8988T (cell line): ENCODE data around the gene DGKH.
"Not testable (repeated sequence)": the region's sequence is repeated elsewhere in the genome, so short reads cannot be mapped to it uniquely, and the experiment has no call there.

ENCODE experiments used
- DNase-seq: peaks from one replicate; pipeline ENCODE4 v3.0.0; 2011

DGKH gene

GRCh38 chr13:42170029-42170428 lies 121.6 kb downstream of the DGKH start:
- DNase-seq = no peak

- DNase-seq = no peak
These were observed 125.4 kb downstream of the DGKH start for GRCh38 chr13:42173789-42174343.

- DNase-seq = no peak
These were observed 126.1 kb downstream of the DGKH start for GRCh38 chr13:42174344-42175162.

DNA sequence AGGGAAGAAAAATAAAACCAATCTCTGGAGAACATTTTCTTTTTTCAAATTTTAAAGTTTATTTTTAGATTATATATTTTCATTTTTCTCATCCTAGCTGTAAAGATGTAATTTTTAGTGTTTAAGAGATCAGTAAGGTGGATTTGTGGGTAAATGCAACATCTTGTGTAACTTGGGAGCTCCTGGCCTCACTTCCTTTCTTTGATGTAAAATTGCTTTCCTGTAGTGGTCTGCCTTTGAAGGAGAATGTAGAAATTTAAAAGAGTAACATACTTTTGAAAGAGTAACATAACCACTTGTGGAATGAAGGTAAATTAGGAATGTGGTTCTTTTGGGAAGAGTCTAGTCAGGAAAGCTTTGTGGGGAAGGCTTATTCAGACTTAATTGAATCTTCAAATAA lies 127.8 kb downstream of the DGKH start:
- no peak for DNase-seq

GRCh38 chr13:42177189-42177588 lies 128.7 kb downstream of the DGKH start:
- DNase-seq = no peak

DNA sequence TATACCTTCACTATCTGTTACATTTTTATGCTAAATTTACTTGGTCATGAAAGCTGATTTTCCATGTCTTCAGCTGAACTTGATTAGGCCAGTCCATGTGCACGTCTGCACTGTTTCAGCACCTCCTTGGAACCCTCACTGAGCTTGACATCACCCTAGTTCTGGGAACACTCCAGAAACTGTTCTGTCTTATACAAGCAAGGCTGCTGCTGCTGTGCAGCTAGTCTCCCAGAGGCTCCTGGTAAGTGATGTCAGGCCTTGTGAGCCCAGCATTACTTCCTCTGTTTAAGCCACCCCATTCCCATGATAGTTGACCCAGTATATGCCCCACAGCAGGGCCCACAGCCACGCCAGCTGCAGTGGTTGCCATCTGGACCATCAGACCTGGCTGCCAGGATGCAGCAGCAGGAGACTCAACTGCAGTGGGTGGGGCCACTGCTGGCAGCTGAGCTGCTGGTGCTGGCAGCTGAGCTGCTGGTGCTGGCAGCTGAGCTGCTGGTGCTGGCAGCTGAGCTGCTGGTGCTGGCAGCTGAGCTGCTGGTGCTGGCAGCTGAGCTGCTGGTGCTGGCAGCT lies 133.0 kb downstream of the DGKH start:
- no peak for DNase-seq

DNA sequence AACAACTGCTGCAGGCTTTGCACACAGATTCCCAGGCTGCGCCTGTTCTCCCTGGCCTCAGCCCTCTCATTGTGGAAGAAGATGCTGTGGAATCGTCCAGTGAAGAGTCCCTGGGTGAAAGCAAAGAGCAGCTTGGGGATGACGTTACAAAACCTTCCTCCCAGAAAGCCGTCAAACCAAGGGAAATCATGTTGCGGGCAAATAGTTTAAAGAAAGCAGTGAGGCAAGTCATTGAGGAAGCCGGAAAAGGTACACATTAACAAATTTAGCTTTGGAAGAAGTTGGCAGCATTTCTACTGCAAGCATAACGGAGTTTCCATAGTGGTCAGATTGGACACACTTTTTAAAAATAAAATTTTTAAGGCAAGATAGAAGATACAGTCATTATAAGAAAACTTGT lies 140.6 kb downstream of the DGKH start:
- DNase-seq = no peak

- no peak for DNase-seq
These were observed 142.1 kb downstream of the DGKH start for GRCh38 chr13:42190529-42190928.

DNA sequence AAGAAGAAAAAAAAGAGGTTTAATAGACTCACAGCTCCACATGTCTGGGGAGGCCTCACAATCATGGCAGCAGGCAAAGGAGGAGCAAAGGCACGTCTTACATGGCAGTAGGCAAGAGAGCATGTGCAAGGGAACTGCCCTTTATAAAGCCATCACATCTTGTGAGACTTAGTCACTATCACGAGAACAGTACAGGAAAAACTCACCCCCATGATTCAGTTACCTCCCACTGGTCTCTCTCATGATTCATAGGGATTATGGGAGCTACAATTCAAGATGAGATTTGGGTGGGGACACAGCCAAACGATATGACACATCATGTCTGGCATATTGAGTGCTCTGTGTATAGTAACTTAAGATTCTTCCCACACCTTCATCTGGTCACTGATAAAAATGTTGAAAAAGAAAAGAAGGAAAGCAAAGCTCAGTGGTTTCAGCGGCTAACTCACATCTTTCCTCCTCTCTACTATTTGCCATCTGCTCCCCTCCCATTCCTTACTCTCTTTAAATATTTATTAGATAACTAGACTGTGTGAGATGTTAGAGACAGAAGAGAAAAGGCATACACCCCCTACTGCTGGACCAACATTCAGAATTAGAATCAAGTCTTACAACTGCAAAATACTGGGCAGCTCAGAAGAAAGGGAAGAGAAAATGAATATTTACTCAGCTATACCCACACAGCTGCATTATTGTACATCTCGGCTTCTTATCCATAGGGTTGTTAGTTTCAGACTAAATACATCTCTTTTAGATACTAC lies 163.4 kb downstream of the DGKH start:
- DNase-seq = no peak

GRCh38 chr13:42214446-42214845 lies 166.0 kb downstream of the DGKH start:
- no peak for DNase-seq

DNA sequence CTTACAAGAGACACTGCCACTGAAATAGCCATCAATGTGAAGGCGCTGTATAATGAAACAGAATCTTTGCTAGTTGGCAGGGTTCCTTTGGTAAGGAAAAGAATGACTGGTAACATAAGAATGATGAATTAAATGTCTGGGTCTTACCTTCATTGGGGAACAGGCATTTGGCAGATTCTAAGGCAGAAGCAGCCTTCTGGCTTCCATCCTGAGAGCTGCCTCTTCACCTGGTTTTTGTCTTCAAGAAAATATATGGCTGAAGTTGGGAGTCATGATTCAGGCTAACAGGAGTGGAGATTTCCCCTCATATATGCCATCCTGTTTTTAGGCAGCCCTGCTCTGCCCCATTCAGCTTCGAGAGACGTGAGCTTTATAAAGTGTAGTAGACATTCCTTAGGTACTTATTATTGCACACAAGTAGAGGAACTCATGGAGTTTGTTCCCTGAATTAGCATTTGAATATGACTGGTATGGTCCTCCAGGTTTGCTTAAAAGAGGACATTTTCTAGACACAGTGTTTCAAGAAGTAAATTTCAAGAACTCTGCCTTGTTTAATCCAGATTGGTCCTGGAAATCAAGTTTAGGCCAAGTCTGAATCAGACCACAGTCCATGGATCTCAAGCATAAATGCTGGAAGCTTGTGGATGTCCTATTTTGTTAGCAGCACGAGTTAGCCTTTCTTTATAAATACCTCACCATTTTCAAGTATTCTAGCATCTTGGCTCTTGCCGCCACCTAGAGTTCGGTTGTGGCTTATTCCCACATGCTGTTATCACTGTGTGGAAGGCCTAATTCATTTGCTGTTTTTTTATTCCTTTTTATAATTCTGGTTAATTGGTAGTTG lies 167.4 kb downstream of the DGKH start:
- no peak for DNase-seq

DNA sequence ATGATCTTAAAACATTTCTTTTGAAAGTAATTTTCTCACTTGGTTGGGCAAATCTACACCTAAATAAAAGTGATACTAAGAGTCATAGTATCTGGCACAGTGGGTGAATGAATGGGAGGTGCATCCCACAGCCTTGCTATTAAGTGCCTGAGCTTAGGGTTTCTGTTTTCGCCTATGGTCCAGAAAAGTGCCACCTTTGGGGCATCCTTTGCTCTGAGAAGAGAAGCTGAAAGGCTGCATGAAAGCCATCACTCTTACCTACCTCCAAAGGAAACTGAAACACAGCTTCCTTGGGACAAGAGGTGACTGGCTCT lies 167.9 kb downstream of the DGKH start:
- DNase-seq = no peak

- no peak for DNase-seq
These were observed 170.1 kb downstream of the DGKH start for GRCh38 chr13:42218576-42218975.

DNA sequence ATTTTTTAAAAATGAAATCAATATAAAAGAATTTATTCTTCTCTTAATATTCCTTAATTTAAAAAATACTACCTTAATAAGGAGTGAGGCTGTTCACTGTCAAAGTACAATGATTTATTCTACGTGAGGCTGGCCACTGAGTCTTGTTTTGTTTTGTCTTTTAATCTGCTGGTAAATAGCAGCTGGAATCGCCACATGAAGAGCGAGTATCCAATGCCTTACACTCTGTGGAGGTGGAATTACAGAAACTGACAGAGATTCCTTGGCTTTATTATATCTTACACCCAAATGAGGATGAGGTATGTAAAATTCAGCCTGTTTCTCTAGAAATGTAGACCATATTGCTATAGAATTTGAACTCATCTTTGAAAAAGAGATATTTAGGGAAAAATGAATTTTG lies 170.6 kb downstream of the DGKH start:
- no peak for DNase-seq

- DNase-seq = no peak
These were observed 171.4 kb downstream of the DGKH start for GRCh38 chr13:42219876-42220275.

DNA sequence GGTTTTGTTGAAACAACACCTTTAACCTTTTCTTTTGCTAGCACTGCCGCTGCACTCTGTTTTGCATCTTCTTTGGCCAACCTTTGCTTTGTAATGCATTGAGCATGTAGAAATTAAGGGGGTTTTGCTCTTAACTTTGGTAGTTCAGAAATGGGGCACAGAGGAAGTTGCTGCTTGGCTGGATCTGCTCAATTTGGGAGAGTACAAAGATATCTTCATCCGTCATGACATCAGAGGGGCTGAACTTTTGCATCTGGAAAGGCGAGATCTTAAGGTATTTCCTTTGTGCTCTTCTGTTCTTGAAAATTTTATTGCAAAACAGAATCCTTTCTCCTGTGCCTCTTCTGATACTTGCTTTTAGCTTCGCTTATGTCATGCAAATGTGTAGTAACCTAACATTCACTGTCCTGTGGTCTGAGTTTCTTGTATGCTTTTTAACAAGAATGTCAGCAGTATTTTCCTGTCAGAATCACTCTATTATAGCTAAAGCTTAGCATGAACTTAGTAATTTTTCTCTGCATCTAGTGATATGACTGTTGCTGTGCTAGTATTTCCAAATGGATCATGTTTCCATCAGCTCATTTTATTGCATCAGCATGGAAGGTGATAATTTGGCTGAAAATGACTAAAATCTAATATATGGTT lies 172.8 kb downstream of the DGKH start:
- no peak for DNase-seq

DNA sequence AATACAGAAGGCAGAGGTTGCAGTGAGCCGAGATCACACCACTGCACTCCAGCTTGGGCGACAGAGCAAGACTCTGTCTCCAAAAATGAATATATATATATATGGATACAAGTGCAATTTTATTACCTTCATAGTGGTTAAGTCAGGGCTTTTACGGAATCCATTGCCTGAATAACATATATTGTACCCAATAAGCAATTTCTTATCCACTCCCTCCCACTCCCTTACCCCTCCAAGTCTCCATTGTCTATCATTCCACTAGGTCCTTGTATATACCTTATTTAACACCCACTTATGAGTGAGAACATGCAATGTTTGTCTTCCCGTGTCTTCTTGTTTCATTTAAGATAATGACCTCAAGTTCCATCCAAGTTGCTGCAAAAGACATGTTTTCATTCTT lies 175.2 kb downstream of the DGKH start:
- no peak for DNase-seq

- no peak for DNase-seq
These were observed 176.6 kb downstream of the DGKH start for GRCh38 chr13:42225051-42225450.

GRCh38 chr13:42226759-42227158 lies 178.3 kb downstream of the DGKH start:
- not testable (repeated sequence) for DNase-seq

DNA sequence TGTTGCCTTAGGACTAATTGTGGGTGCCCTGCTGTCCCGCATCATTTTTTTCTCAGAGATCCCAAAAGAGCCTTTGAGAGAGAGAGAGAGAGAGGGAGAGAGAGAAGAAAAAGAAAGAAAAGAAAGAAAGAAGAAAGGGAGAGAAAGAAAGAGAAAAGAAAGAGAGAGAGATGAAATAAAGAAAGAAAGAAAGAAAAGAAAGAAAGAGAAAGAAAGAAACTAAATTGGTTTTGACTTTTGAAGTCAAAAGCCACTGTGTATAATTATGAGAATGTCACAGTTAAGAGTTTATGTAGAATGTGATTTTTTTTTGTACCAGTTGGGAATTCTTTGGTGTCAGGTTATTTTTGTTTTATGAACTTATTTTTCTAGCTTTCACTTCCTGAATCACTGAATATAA lies 180.1 kb downstream of the DGKH start:
- no peak for DNase-seq

DNA sequence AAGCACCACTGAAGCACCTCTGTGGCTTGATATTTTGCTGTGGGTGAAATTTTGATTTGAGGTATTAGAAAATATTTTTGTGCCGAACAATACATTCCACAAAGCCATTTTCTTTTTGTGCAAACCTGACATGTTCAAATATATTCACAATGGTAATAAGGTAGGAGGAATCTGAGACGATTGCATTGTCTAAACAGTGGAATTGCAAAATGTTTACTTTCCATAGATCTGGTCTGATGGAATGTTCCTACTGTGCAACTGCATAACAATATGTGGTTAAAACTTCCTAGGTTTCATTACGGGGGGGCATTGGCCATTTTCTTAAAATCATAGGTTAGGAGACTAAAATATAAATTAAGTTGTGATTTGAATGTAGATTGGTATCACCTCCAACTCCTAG lies 180.8 kb downstream of the DGKH start:
- DNase-seq = no peak

DNA sequence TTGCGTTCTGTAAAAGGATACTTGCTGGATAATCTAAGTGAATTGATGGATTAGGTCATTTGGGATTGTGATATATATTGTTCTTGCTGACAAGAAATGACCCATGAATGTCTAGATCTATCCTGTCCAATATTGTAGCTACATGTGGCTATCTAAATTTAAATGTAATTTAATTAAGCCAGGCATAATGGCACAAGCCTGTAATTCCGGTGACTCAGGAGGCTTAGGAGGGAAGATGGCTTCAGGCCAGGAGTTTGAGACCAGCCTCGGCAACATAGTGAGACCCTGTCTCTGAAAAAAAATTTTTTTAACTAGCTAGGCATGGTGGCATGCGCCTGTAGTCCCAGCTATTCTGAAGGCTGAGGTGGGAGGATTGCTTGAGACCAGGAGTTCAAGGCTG lies 184.2 kb downstream of the DGKH start:
- DNase-seq = no peak

GRCh38 chr13:42233726-42234125 lies 185.3 kb downstream of the DGKH start:
- DNase-seq = no peak
